ENCODE measurements around the gene REXO5.

Gene REXO5

GRCh38 chr16:20760346-20760745 is 46.0 kb upstream of the REXO5 start:
- no peak overlapping the region for H3K4me3 ChIP-seq (ENCODE audit: low read depth, low read length)
- ChIA-PET POLR2A (no interaction called here), CTCF (no interaction called here)
- no peak overlapping the region for H3K27ac ChIP-seq (ENCODE audit: extremely low read depth, low read depth, low read length)
- TF ChIP-seq SP3 (tag by site-specific recombination; IDR thresholded peaks at IDR 0.05) (no peak), ZNF391 (tag by site-specific recombination; IDR thresholded peaks at IDR 0.05; ENCODE audit: borderline replicate concordance, low read depth) (no peak), ZFP37 (tag by site-specific recombination; IDR thresholded peaks at IDR 0.05) (no peak), ZNF555 (tag by site-specific recombination; conservative IDR thresholded peaks at IDR 0.05) (no peak), ZNF341 (tag by site-specific recombination; IDR thresholded peaks at IDR 0.05; ENCODE audit: low read depth) (no peak), ZNF629 (tag by site-specific recombination; IDR thresholded peaks at IDR 0.05) (no peak), ZNF302 (tag by site-specific recombination; IDR thresholded peaks at IDR 0.05; ENCODE audit: low read depth) (no peak), ZNF223 (tag by site-specific recombination; IDR thresholded peaks at IDR 0.05) (no peak), PATZ1 (tag by site-specific recombination; IDR thresholded peaks at IDR 0.05) (no peak), ZNF837 (tag by site-specific recombination; IDR thresholded peaks at IDR 0.05) (no peak), ZNF585B (tag by site-specific recombination; IDR thresholded peaks at IDR 0.05) (no peak), ZNF248 (tag by site-specific recombination; IDR thresholded peaks at IDR 0.05) (no peak)
- no peaks in the 10 kb centered on the region for H3K36me3 ChIP-seq (ENCODE audit: control insufficient read depth in 2 of 2, insufficient read depth in 1 of 2, low read length in 2 of 2)
- H3K9me3 ChIP-seq (ENCODE audit: control insufficient read depth, insufficient read depth, low read depth, low read length): no peaks in the 10 kb centered on the region
- H3K4me1 ChIP-seq (ENCODE audit: control insufficient read depth, insufficient read depth, low read length): no peaks in the 10 kb centered on the region

- Histone ChIP-seq H3K4me3 (ENCODE audit: low read depth, low read length) (no peak overlapping the region), H3K27ac (ENCODE audit: extremely low read depth, low read depth, low read length) (no peak overlapping the region), H3K36me3 (ENCODE audit: control insufficient read depth in 2 of 2, insufficient read depth in 1 of 2, low read length in 2 of 2) (no peaks in the 10 kb centered on the region), H3K9me3 (ENCODE audit: control insufficient read depth, insufficient read depth, low read depth, low read length) (no peaks in the 10 kb centered on the region), H3K4me1 (ENCODE audit: control insufficient read depth, insufficient read depth, low read length) (no peaks in the 10 kb centered on the region)
- ChIA-PET CTCF (no interaction called here), POLR2A (no interaction called here)
- TF ChIP-seq ZNF555 (tag by site-specific recombination; conservative IDR thresholded peaks at IDR 0.05) (no peak), SALL2 (tag by site-specific recombination; IDR thresholded peaks at IDR 0.05; ENCODE audit: borderline replicate concordance) (no peak), ZNF398 (tag by site-specific recombination; IDR thresholded peaks at IDR 0.05) (no peak), ZNF623 (tag by site-specific recombination; IDR thresholded peaks at IDR 0.05) (no peak), INSM2 (tag by site-specific recombination; IDR thresholded peaks at IDR 0.05) (no peak), PBX3 (CRISPR knock-in tag; IDR thresholded peaks at IDR 0.05) (no peak), ATF2 (tag by site-specific recombination; IDR thresholded peaks at IDR 0.05; ENCODE audit: low read depth) (no peak), ZNF404 (tag by site-specific recombination; IDR thresholded peaks at IDR 0.05) (no peak), ZNF37A (tag by site-specific recombination; IDR thresholded peaks at IDR 0.05) (no peak), ZNF585B (tag by site-specific recombination; IDR thresholded peaks at IDR 0.05) (no peak), KLF16 (tag by site-specific recombination; IDR thresholded peaks at IDR 0.05) (no peak), ZBTB20 (tag by site-specific recombination; IDR thresholded peaks at IDR 0.05) (no peak), KLF10 (tag by site-specific recombination; IDR thresholded peaks at IDR 0.05) (no peak), ZNF473 (tag by site-specific recombination; IDR thresholded peaks at IDR 0.05) (no peak), ZNF76 (tag by site-specific recombination; IDR thresholded peaks at IDR 0.05; ENCODE audit: borderline replicate concordance, low read depth) (no peak), ZNF629 (tag by site-specific recombination; IDR thresholded peaks at IDR 0.05) (no peak), ZBTB6 (tag by site-specific recombination; IDR thresholded peaks at IDR 0.05) (no peak), ZNF837 (tag by site-specific recombination; IDR thresholded peaks at IDR 0.05) (no peak), ZNF391 (tag by site-specific recombination; IDR thresholded peaks at IDR 0.05; ENCODE audit: borderline replicate concordance, low read depth) (no peak)
Observed at GRCh38 chr16:20761175-20761574, 45.2 kb upstream of the REXO5 start.
